Head of caudate nucleus (tissue), 42 donors: Measurements from ENCODE around the gene HK3.
A peak's percentile ranks its signal among the peaks of the same experiment; 100 is the strongest.

ENCODE experiments used
- DNase-seq, 42 donors: peaks; one replicate each; pipeline versions ENCODE4 v3.0.0 to v3.0.0-alpha.2; 2020 to 2021; ENCODE audit warnings: mixed read lengths in 7 of 42
- intact Hi-C: fragments of 100-400 bp; cut with DNase I; formaldehyde crosslinking; loops from one replicate; pipeline ENCODE4 v1.15.0; 2022

The HK3 gene

GRCh38 chr5:176886336-176887251, 12.6 kb downstream of the HK3 start:
- peak in 3 of 42 donors; percentile 3 to 28 (median 25) for DNase-seq
- intact Hi-C loops: no loop called here

DNA sequence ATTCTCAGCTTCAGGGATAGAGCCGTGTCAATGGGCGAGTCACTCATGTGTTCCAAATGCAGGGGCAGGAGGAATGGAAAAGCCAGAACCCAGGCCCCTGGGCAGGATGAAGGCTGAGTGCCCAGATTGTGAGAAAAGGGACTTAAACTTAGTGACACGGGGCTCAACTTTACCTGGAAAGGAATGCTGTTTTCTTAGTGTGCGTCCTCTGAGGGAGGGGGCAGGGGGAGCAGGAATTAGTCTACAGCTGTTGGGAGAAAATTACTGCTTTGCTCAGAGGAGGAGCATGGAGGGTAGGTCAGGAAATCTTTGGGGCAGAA, 14.6 kb downstream of the HK3 start:
- DNase-seq: no peak
- intact Hi-C loops: no loop called here

- intact Hi-C loops: no loop called here
- DNase-seq: no peak
Measured at GRCh38 chr5:176883700-176884570, 15.2 kb downstream of the HK3 start.

DNA sequence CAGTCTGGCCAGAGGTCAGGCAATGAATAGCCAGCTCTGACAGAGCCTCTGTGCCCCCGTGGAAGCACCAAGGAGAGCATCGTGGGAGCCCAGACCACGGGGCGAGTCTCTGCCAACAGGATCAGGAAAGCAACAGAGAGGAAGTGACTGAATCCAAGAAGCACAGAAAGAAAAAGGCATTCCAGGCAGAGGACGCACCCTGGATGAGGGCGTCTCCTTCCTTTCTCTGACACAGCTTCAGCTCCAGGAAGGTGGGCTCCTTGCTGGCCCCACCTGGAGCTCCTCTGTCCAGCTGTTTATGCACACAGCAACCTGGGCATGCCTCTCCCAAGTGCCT, 16.6 kb downstream of the HK3 start:
- no peak for DNase-seq
- intact Hi-C loops: no loop called here

GRCh38 chr5:176881816-176882566, 17.2 kb downstream of the HK3 start:
- DNase-seq: no peak
- intact Hi-C loops: no loop called here

GRCh38 chr5:176881021-176881749, 18.0 kb downstream of the HK3 start:
- DNase-seq: peak in 16 of 42 donors; percentile 26 to 70 (median 50)
- intact Hi-C loops: no loop called here

DNA sequence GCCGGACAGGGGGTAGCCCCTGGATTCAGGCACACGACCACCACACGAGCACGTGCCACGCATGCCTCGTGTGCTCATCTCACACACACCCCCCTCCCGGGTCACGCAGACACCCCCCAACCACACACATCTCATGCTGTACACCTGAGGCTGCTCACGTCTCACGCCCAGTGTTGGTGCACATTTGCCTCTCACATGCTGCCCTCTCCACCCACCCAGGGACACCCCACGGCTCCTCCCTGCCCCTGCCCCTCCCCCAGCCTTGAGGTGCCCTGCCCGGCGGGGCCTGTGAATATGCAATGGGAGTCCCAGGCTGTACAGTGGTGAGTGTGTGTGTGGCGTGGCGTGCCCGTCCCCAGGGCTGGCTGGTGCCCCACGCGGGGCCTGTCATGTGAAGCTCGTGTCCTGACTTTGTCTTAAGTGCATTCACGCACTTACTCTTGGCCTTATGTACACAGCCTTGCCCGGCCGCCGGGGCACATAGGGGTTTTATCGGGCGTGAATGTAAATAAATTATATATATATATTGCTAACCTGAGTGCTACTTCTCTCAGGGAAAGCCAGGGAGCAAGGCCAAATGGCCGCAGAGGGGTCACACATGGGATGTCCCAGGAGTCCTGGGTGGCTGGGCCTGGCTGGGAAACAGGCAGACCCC, 18.7 kb downstream of the HK3 start:
- intact Hi-C loops: no loop called here
- DNase-seq: no peak

- DNase-seq: no peak
- intact Hi-C loops: no loop called here
Measured at GRCh38 chr5:176879663-176880361, 19.3 kb downstream of the HK3 start.

GRCh38 chr5:176878906-176879662, 20.1 kb downstream of the HK3 start:
- no peak for DNase-seq
- intact Hi-C loops: no loop called here

DNA sequence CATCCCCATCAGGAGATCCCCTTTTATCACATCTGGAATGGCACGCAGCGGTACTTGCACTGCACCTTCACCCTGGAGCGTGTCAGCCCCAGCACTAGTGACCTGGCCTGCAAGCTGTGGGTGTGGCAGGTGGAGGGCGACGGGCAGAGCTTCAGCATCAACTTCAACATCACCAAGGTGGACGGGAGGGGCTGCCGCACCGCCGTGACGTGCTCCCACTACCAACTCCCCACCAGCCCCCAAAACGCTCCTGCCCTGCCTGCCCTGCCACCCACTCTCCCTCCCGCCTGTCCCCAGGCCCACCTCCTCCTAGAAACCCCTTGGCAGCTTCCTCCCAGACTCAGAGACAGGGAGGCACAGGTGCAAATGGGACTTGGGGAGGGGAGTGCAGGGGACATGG, 20.7 kb downstream of the HK3 start:
- no peak for DNase-seq
- intact Hi-C loops: no loop called here

GRCh38 chr5:176877793-176878331, 21.3 kb downstream of the HK3 start:
- intact Hi-C loops: no loop called here
- no peak for DNase-seq

DNA sequence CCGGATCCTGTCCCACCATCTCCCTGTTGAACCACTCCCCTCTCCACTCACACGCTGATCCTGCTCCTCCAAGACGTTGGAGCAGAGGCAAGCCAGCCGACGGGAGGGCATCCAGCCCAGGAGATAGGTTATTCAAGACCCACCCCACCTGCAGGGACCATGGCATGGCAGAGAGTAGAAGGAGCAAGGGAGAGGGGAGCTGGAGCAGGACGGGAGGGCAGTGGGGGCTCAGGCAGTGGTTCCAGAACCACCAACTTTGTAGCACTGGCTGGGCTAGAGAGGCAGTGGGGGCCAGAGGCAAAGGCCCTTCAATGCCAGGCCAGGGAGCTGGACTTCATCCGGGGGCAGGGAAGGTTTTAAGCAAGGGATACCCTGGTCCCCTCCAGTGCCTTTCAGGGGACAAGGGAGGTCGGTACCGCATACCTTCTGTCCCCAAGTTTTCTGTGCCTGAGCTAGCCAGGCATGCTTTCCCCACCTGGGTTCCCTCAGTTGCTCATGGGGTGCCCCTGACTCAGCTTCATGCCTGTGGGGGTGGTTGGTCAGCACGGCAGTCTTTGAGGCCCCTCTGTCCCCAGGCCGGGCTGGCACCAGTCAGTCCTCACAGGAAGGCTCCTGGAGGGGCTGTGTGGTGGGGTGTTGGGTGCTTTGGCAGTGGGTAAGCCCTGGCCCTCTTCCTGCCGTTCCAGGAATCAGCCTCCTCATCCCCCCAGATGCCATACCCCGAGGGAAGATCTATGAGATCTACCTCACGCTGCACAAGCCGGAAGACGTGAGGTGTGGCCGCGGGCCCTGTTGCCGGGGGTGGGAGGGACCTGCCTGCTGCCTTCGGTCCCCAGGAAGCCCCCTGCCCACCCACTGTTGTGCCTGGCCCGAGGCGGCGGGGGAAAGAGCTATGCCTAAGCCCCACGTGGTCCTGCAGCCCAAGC, 22.4 kb downstream of the HK3 start:
- no peak for DNase-seq
- intact Hi-C loops: no loop called here

- DNase-seq: no peak
- intact Hi-C loops: no loop called here
Measured at GRCh38 chr5:176875783-176876505, 23.2 kb downstream of the HK3 start.

DNA sequence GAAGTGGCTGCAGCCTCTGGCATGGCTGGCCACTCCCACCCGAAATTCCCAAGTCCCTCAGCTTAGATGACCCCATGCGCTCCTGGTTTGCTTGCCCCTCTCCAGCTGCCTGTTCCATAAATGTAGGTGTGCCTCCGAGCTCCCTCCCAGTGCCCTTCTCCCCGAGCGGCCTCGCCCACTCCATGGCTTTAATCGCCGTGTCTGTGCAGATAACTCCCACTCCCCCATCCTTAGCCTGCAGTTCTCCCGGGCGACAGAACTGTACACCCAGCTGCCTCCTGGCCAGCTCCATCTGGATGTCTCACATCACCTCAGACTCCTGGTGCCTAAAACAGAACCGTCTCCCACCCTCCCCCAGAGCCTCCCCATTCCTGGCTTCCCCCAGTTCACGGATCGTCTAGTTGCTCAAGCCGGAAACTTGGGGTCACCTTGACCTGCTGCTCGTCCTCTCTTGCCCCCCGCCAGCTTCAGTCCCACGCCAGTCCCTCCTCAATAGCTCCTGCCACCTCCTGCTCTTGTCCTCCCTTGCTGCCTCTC, 24.1 kb downstream of the HK3 start:
- intact Hi-C loops: no loop called here
- peak in 5 of 42 donors; percentile 31 to 57 (median 36) for DNase-seq

- intact Hi-C loops: no loop called here
- DNase-seq: no peak
Measured at GRCh38 chr5:176874198-176874780, 24.9 kb downstream of the HK3 start.
